ENCODE results near the gene KISS1.

- TF ChIP-seq CTCF (IDR thresholded peaks at IDR 0.05 in 2 of 3, conservative IDR thresholded peaks at IDR 0.05 in 1 of 3; ENCODE audit: borderline replicate concordance in 1 of 3, insufficient read depth in 1 of 3, low read depth in 2 of 3, low read length in 2 of 3) (no peak), REST (IDR thresholded peaks at IDR 0.05; ENCODE audit: low read depth) (no peak), POLR2A (IDR thresholded peaks at IDR 0.05; ENCODE audit: borderline replicate concordance, extremely low read depth, insufficient read depth, insufficient read length) (no peak), EZH2 (IDR thresholded peaks at IDR 0.05) (no peak), FOSL1 (IDR thresholded peaks at IDR 0.05; ENCODE audit: low read depth) (peak; percentile 98), CEBPB (IDR thresholded peaks at IDR 0.05; ENCODE audit: low read depth) (peak; percentile 99)
These were observed 24.5 kb downstream of the KISS1 start for GRCh38 chr1:204171751-204172178.
